Left colon (tissue), 2 donors: ENCODE measurements around the gene SDC3. TPM values are rescaled to one million over a fixed set of nuclear protein-coding genes. Genes with fewer than 3 reads are reported as not detected.
A peak's percentile ranks its signal among the peaks of the same experiment; 100 is the strongest.

Experiments
- ATAC-seq: fragments of 200-7000 bp; cut with Tn5 transposase; one replicate; pipeline ENCODE4 v1.9.1; 2020; ENCODE audit warnings: mild to moderate bottlenecking, moderate library complexity
- DNase-seq, 2 donors: peaks; one replicate each; pipeline ENCODE4 v3.0.0-alpha.2; 2020
- intact Hi-C, 2 donors: fragments of 100-400 bp; cut with DNase I in 1 of 2; cut with micrococcal nuclease in 1 of 2; formaldehyde crosslinking; loops; one replicate each; pipeline versions ENCODE4 v1.11.2 to v1.14.0; 2022; cut with DNase I, micrococcal nuclease
- total RNA-seq, 2 donors: library from RNA; stranded (reverse); fragmentation: NEBNext Ultra II Directional; extraction: Animal tissue kit (Norgen Biotek cat#: 25700); gene quantifications; one replicate each; pipeline ENCODE4 v1.2.1, GENCODE V29; 2021
- donor health status: DM: no; HTN: no; CAD: no.
- donor health status: DM: yes; HTN: yes; CAD: no.

SDC3 gene
- total RNA-seq, 2 donors from 2014 or later: 6.5 to 18.0 TPM

GRCh38 chr1:30929944-30930525 lies 21.5 kb upstream of the SDC3 start:
- intact Hi-C loops: no loop called here
- no peak for DNase-seq
- peak; percentile 1 for ATAC-seq

- intact Hi-C loops: no loop called here
- DNase-seq: peak in 1 of 2 donors; percentile 43
- ATAC-seq: peak; percentile 61
Measured at GRCh38 chr1:30929135-30929889, 20.8 kb upstream of the SDC3 start.

- no peak for DNase-seq
- intact Hi-C loops: no loop called here
- peak; percentile 20 for ATAC-seq
Measured at GRCh38 chr1:30928789-30929134, 20.2 kb upstream of the SDC3 start.

GRCh38 chr1:30928171-30928570 lies 19.6 kb upstream of the SDC3 start:
- intact Hi-C loops: no loop called here
- ATAC-seq: peak; percentile 64
- no peak for DNase-seq

- ATAC-seq: no peak
- intact Hi-C loops: no loop called here
- no peak for DNase-seq
Measured at GRCh38 chr1:30927448-30927847, 18.9 kb upstream of the SDC3 start.

GRCh38 chr1:30923597-30923996 lies 15.0 kb upstream of the SDC3 start:
- no peak for DNase-seq
- ATAC-seq: no peak
- intact Hi-C loops: no loop called here

GRCh38 chr1:30920827-30921226 lies 12.3 kb upstream of the SDC3 start:
- intact Hi-C loops: no loop called here
- DNase-seq (no peak), ATAC-seq (no peak)

- ATAC-seq: peak; percentile 15
Measured at GRCh38 chr1:30919025-30919881, 10.7 kb upstream of the SDC3 start.

GRCh38 chr1:30916296-30916695 lies 7.7 kb upstream of the SDC3 start:
- ATAC-seq (no peak), DNase-seq (peak in 1 of 2 donors; percentile 11)
- intact Hi-C loops: loop anchor here in 1 of 2 donors (10.0 kb wide), 1 partner anchor 191 kb away; the partner anchor contains the start of gene MATN1

More at GRCh38 chr1:30919025-30919881, 10.7 kb upstream of the SDC3 start:
- no peak for DNase-seq
- intact Hi-C loops: loop anchor here in 1 of 2 donors (10.0 kb wide), 1 partner anchor 194 kb away; the partner anchor contains the start of gene MATN1

- ATAC-seq (no peak), DNase-seq (peak in 1 of 2 donors; percentile 8)
- intact Hi-C loops: loop anchor here in 1 of 2 donors (10.0 kb wide), 1 partner anchor 191 kb away; the partner anchor contains the start of gene MATN1
Measured at GRCh38 chr1:30915491-30916230, 7.1 kb upstream of the SDC3 start.

- no peak for ATAC-seq
- DNase-seq: no peak
- intact Hi-C loops: loop anchor here (5.0 to 10.0 kb wide), 3 partner anchors 113 to 190 kb away; partner anchors contain the start of gene MATN1 (in 1 of the 2)
Measured at GRCh38 chr1:30914931-30915330, 6.4 kb upstream of the SDC3 start.

GRCh38 chr1:30914587-30914922 lies 6.0 kb upstream of the SDC3 start:
- intact Hi-C loops: loop anchor here (5.0 to 10.0 kb wide), 3 partner anchors 112 to 190 kb away; partner anchors contain the start of gene MATN1 (in 1 of the 2)
- DNase-seq (no peak), ATAC-seq (no peak)

- ATAC-seq: no peak
- peak; percentile 45 to 63 for DNase-seq
- intact Hi-C loops: loop anchor here (5.0 to 10.0 kb wide), 3 partner anchors 111 to 188 kb away; partner anchors contain the start of gene MATN1 (in 1 of the 2)
Measured at GRCh38 chr1:30912913-30913652, 4.5 kb upstream of the SDC3 start.

- no peak for ATAC-seq
- intact Hi-C loops: loop anchor here (5.0 to 10.0 kb wide), 3 partner anchors 110 to 187 kb away; partner anchors contain the start of gene MATN1 (in 1 of the 2)
- DNase-seq: no peak
Measured at GRCh38 chr1:30912224-30912623, 3.7 kb upstream of the SDC3 start.

- peak; percentile 82 for ATAC-seq
- DNase-seq: peak; percentile 85 to 96
- intact Hi-C loops: loop anchor here (5.0 to 10.0 kb wide), 3 partner anchors 109 to 187 kb away; partner anchors contain the start of gene MATN1 (in 1 of the 2)
Measured at GRCh38 chr1:30911059-30911954, 2.7 kb upstream of the SDC3 start.

GRCh38 chr1:30909365-30910068 lies 959 bp upstream of the SDC3 start:
- peak; percentile 6 for ATAC-seq
- DNase-seq: peak in 1 of 2 donors; percentile 42
- intact Hi-C loops: loop anchor here (5.0 to 10.0 kb wide), 3 partner anchors 107 to 185 kb away; partner anchors contain the start of gene MATN1 (in 1 of the 2)
